ENCODE measurements around the gene INTS2.

DNA sequence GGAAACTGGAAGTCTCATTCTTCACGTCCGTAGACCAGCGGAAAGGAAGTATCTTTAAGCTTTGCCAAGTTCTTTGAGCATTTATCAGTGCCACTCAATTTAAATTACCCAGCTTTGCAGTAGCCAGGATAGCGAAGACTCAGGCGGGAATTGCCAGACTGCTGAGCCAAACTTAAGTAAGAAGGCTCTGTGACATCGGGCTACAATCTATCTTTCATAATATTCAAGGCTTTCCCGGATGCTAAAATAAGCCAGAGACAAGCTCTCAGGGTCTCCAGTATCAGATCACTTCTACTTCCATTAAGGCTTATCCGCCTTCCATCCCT, 64.0 kb downstream of the INTS2 start:
- TF ChIP-seq, protein P1, sequence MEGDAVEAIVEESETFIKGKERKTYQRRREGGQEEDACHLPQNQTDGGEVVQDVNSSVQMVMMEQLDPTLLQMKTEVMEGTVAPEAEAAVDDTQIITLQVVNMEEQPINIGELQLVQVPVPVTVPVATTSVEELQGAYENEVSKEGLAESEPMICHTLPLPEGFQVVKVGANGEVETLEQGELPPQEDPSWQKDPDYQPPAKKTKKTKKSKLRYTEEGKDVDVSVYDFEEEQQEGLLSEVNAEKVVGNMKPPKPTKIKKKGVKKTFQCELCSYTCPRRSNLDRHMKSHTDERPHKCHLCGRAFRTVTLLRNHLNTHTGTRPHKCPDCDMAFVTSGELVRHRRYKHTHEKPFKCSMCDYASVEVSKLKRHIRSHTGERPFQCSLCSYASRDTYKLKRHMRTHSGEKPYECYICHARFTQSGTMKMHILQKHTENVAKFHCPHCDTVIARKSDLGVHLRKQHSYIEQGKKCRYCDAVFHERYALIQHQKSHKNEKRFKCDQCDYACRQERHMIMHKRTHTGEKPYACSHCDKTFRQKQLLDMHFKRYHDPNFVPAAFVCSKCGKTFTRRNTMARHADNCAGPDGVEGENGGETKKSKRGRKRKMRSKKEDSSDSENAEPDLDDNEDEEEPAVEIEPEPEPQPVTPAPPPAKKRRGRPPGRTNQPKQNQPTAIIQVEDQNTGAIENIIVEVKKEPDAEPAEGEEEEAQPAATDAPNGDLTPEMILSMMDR (conservative IDR thresholded peaks at IDR 0.05): no peak
- TF ChIP-seq ZFX (IDR thresholded peaks at IDR 0.05): no peak
